Measurements from ENCODE around the gene ZDHHC7.

DNA sequence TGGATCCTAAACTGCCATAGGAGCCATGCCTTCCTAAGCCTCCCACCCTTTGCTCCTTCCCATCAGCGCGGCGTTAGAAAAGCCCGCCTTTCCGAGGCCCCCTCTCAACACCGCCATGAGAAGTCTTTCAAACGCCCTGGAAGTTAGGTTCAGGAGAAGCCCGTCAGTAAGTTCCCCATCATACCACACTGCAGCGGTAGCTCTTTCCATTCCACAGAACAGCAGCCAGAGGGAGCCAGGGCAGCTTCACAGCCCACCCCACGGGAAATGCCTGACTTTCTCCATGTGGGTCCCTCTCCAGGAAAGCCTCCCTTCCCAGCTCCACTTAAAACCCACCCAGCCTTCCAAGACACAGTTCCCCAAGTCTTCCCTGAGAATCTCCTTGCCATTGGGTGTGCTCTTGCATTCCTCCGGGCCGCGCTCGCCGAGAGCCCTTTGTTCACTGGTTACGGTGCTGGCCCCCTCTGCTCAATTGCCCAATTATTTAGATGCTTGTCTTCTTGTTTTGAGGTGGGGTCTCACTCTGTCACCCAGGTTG, 44.9 kb upstream of the ZDHHC7 start:
- TF ChIP-seq CTCF (conservative IDR thresholded peaks at IDR 0.05; ENCODE audit: low read length) (peak; percentile 55), EZH2phosphoT487 (IDR thresholded peaks at IDR 0.05; ENCODE audit: borderline replicate concordance, low read depth, low read length) (no peak)
